H9 (cell line): ENCODE results near the gene PIK3CG. TPM values are rescaled to one million over a fixed set of nuclear protein-coding genes. Genes with fewer than 3 reads are reported as not detected.

Experiments used
- DNase-seq: peaks from one replicate; pipeline ENCODE4 v3.0.0-alpha.2; 2017
- H2AFZ ChIP-seq: one replicate; pipeline ENCODE4 v1.6.1; 2013; ENCODE audit warnings: mild to moderate bottlenecking, low read length, control low read depth, moderate library complexity
- H2AK5ac ChIP-seq: 2 replicates; pipeline ENCODE4 v1.6.1; 2013; ENCODE audit warnings: low read length, control low read depth, mixed read lengths; ENCODE audit not compliant: insufficient read length
- H2BK120ac ChIP-seq: one replicate; pipeline ENCODE4 v1.6.1; 2013; ENCODE audit warnings: low read depth, mild to moderate bottlenecking, low read length, control low read depth, inconsistent platforms; ENCODE audit not compliant: poor library complexity, severe bottlenecking
- H2BK12ac ChIP-seq: 2 replicates; pipeline ENCODE4 v1.6.1; 2013; ENCODE audit warnings: low read length, control low read depth, mixed read lengths, low read depth; ENCODE audit not compliant: insufficient read length
- H2BK15ac ChIP-seq: 2 replicates; pipeline ENCODE4 v1.6.1; 2013; ENCODE audit warnings: low read depth, low read length, control low read depth
- H2BK20ac ChIP-seq: one replicate; pipeline ENCODE4 v1.6.1; 2013; ENCODE audit warnings: low read depth, mild to moderate bottlenecking, low read length, control low read depth, inconsistent platforms; ENCODE audit not compliant: poor library complexity, severe bottlenecking
- H2BK5ac ChIP-seq: 2 replicates; pipeline ENCODE4 v1.6.1; 2013; ENCODE audit warnings: low read length, control low read depth, mixed read lengths; ENCODE audit not compliant: insufficient read length
- H3K14ac ChIP-seq: 2 replicates; pipeline ENCODE4 v1.6.1; 2013; ENCODE audit warnings: low read length, control low read depth; ENCODE audit not compliant: insufficient read depth
- H3K18ac ChIP-seq: 2 replicates; pipeline ENCODE4 v1.6.1; 2013; ENCODE audit warnings: low read depth, mild to moderate bottlenecking, mixed read lengths, low read length, control low read depth; ENCODE audit not compliant: insufficient read length
- H3K23ac ChIP-seq: 2 replicates; pipeline ENCODE4 v1.6.1; 2013; ENCODE audit warnings: low read length, control low read depth, mixed read lengths, low read depth; ENCODE audit not compliant: insufficient read length
- H3K23me2 ChIP-seq: 2 replicates; pipeline ENCODE4 v1.6.1; 2013; ENCODE audit warnings: low read depth, mild to moderate bottlenecking, mixed read lengths, low read length, control low read depth; ENCODE audit not compliant: insufficient read length, poor library complexity, severe bottlenecking
- H3K27ac ChIP-seq: 2 replicates; pipeline ENCODE4 v1.5.1; 2013; ENCODE audit warnings: low read length, control low read depth, mixed read lengths, low read depth; ENCODE audit not compliant: insufficient read length
- H3K27me3 ChIP-seq: 2 replicates; pipeline ENCODE4 v1.6.1; 2013; ENCODE audit warnings: low read length, control low read depth, inconsistent platforms; ENCODE audit not compliant: insufficient read depth
- H3K4ac ChIP-seq: 2 replicates; pipeline ENCODE4 v1.6.1; 2013; ENCODE audit warnings: low read depth, mild to moderate bottlenecking, control low read depth, inconsistent platforms, low read length, moderate library complexity
- H3K4me1 ChIP-seq: 2 replicates; pipeline ENCODE4 v1.6.1; 2013; ENCODE audit warnings: low read length, control low read depth, inconsistent platforms; ENCODE audit not compliant: insufficient read depth
- H3K4me2 ChIP-seq: 2 replicates; pipeline ENCODE4 v1.6.1; 2013; ENCODE audit warnings: low read length, control low read depth, mixed read lengths; ENCODE audit not compliant: insufficient read length, insufficient read depth
- H3K56ac ChIP-seq: 2 replicates; pipeline ENCODE4 v1.6.1; 2013; ENCODE audit warnings: low read depth, mild to moderate bottlenecking, mixed read lengths, low read length, control low read depth; ENCODE audit not compliant: insufficient read length
- H3K79me1 ChIP-seq: 2 replicates; pipeline ENCODE4 v1.6.1; 2013; ENCODE audit warnings: low read depth, mild to moderate bottlenecking, moderate library complexity, low read length, control low read depth, inconsistent platforms; ENCODE audit not compliant: insufficient read depth, poor library complexity, severe bottlenecking
- H3K79me2 ChIP-seq: 2 replicates; pipeline ENCODE4 v1.6.1; 2013; ENCODE audit warnings: low read length, control low read depth, inconsistent platforms; ENCODE audit not compliant: insufficient read depth
- H3K9ac ChIP-seq: 2 replicates; pipeline ENCODE4 v1.6.1; 2013; ENCODE audit warnings: low read length, control low read depth, mixed read lengths; ENCODE audit not compliant: insufficient read length; ENCODE audit errors: extremely low read depth
- H3K9me3 ChIP-seq: one replicate; pipeline ENCODE4 v1.6.1; 2013; ENCODE audit warnings: low read depth, low read length, inconsistent platforms; ENCODE audit not compliant: control insufficient read depth
- H3T11ph ChIP-seq: one replicate; pipeline ENCODE4 v1.6.1; 2013; ENCODE audit warnings: mild to moderate bottlenecking, low read length, control low read depth, inconsistent platforms
- H4K20me1 ChIP-seq: one replicate; pipeline ENCODE4 v1.6.1; 2013; ENCODE audit not compliant: control insufficient read depth, insufficient read length, insufficient read depth
- H4K5ac ChIP-seq: 2 replicates; pipeline ENCODE4 v1.6.1; 2013; ENCODE audit warnings: low read depth, mild to moderate bottlenecking, mixed read lengths, low read length, control low read depth; ENCODE audit not compliant: insufficient read length
- H4K8ac ChIP-seq: replicated peaks from 2 replicates; pipeline ENCODE4 v1.6.1; 2013; ENCODE audit warnings: low read length, control low read depth, mixed read lengths, low read depth; ENCODE audit not compliant: insufficient read length
- H4K91ac ChIP-seq: 2 replicates; pipeline ENCODE4 v1.6.1; 2013; ENCODE audit warnings: low read depth, mild to moderate bottlenecking, moderate library complexity, mixed read lengths, low read length, control low read depth; ENCODE audit not compliant: insufficient read length
- H3K27ac Mint-ChIP-seq, 3 experiments: 2 replicates in 2 of 3; 3 replicates in 1 of 3; pipeline ENCODE4 v1.8.0; 2020 to 2021; ENCODE audit warnings: mixed read lengths in 3 of 3, mild to moderate bottlenecking in 1 of 3, moderate library complexity in 1 of 3
- H3K27me3 Mint-ChIP-seq: 2 replicates; pipeline ENCODE4 v1.8.0; 2021; ENCODE audit warnings: low read depth, mild to moderate bottlenecking, moderate library complexity, mixed read lengths
- H3K36me3 Mint-ChIP-seq, 3 experiments: 2 replicates in 2 of 3; 3 replicates in 1 of 3; pipeline ENCODE4 v1.8.0; 2020 to 2021; ENCODE audit warnings: low read depth in 3 of 3, mixed read lengths in 3 of 3; ENCODE audit not compliant: insufficient read depth in 1 of 3
- H3K4me1 Mint-ChIP-seq, 2 experiments: 2 replicates each; pipeline ENCODE4 v1.8.0; 2020; ENCODE audit warnings: mixed read lengths in 2 of 2
- H3K4me3 Mint-ChIP-seq, 2 experiments: 2 replicates in 1 of 2; 3 replicates in 1 of 2; pipeline ENCODE4 v1.8.0; 2020 to 2021; ENCODE audit warnings: mild to moderate bottlenecking in 2 of 2, mixed read lengths in 2 of 2, moderate library complexity in 1 of 2
- H3K9me3 Mint-ChIP-seq, 2 experiments: 2 replicates in 1 of 2; 3 replicates in 1 of 2; pipeline ENCODE4 v1.8.0; 2020; ENCODE audit warnings: mild to moderate bottlenecking in 2 of 2, mixed read lengths in 2 of 2, moderate library complexity in 1 of 2
- WGBS: extraction: QIAGEN DNeasy Blood & Tissue Kit; methylation state at CpG from one replicate; pipeline ENCODE4 v1.1.7; 2013; ENCODE audit warnings: missing lambda C conversion rate, low lambda C conversion rate, mixed read lengths; ENCODE audit not compliant: insufficient read length; ENCODE audit errors: extremely low coverage; 5-methylcytosine and 5-hydroxymethylcytosine counted together
- total RNA-seq: library from RNA; stranded (reverse); gene quantifications from 2 replicates; pipeline ENCODE4 v1.2.1, GENCODE V29; 2021
- TF ChIP-seq, protein P1 (sequence below): fragments of 200-600 bp; sonication (generic); conservative IDR thresholded peaks from 3 replicates; pipeline ENCODE4 v1.8.0; 2021; ENCODE audit warnings: antibody characterized with exemption, mild to moderate bottlenecking

Gene PIK3CG
- total RNA-seq, 1 experiment from 2014 or later = not detected

DNA sequence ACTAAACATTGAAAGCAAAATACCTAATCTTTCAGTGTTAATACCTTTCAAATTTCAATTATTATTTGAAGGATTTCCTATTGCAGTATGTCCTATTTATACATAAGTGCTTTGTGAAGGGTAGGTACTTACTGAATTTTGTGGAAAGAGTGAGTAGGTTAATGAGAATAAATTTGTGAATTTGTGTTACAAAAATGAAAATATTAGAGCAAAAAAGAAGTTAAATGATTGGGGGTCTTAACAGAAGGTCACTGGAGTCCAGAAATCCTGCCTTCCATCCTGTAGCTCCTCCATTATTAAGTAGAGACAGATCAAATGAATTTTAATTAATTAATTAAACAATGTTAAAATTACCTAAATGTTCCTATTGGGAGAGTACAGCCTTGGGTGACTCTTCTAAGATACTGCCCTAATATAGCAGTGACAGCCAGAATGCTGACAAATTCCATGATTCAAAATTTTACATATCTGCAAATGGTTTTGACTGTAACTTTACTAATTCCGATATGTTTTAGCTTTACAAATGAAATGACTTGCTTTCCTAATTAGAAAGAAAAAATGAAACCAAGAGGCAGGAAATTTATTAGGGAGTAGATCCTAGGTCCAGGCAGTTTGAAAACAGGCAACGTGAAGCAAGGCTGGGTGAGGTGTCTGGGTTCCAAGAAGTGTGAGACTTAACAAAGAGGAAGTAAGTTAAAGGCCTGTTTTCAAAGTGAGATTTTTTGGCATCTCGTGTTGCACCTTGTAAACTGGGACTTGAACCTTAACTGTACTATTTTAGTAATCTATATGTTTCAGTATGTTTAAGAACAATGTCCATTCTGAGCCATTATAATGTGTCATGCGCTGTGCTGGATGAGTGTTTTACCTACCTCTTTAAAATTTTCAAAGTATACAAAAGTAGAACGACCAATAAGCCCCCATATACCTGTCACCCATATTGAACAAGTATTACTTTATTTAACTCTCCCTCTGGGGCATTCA lies 1.5 kb downstream of the PIK3CG start:
- no peaks in the 10 kb centered on the region for H3K27me3 ChIP-seq
- H4K5ac ChIP-seq = no peak overlapping the region
- H3K4me3 Mint-ChIP-seq = no peak overlapping the region
- no peak overlapping the region for H4K91ac ChIP-seq
- H3K56ac ChIP-seq = no peak overlapping the region
- WGBS = no CpG with 5 or more reads among the region's 5 CpGs
- DNase-seq = no peak
- H2BK20ac ChIP-seq = no peak overlapping the region
- H3K4ac ChIP-seq = no peak overlapping the region
- H2BK15ac ChIP-seq = no peak overlapping the region
- H2BK120ac ChIP-seq = no peak overlapping the region
- no peaks in the 10 kb centered on the region for H3K9me3 Mint-ChIP-seq
- H3K36me3 Mint-ChIP-seq = no peaks in the 10 kb centered on the region
- no peaks in the 10 kb centered on the region for H3K4me1 ChIP-seq
- H2AFZ ChIP-seq = no peak overlapping the region
- no peak overlapping the region for H3K27ac Mint-ChIP-seq
- H2BK5ac ChIP-seq = no peak overlapping the region
- H3K9ac ChIP-seq = no peak overlapping the region
- H3K23ac ChIP-seq = no peak overlapping the region
- no peak overlapping the region for H3K18ac ChIP-seq
- H3K27me3 Mint-ChIP-seq = peaks cover 2% of the 10 kb centered on the region; the same call in 1 of the 2 replicates
- no peaks in the 10 kb centered on the region for H3K23me2 ChIP-seq
- H4K8ac ChIP-seq = no peak overlapping the region
- TF ChIP-seq, protein P1, sequence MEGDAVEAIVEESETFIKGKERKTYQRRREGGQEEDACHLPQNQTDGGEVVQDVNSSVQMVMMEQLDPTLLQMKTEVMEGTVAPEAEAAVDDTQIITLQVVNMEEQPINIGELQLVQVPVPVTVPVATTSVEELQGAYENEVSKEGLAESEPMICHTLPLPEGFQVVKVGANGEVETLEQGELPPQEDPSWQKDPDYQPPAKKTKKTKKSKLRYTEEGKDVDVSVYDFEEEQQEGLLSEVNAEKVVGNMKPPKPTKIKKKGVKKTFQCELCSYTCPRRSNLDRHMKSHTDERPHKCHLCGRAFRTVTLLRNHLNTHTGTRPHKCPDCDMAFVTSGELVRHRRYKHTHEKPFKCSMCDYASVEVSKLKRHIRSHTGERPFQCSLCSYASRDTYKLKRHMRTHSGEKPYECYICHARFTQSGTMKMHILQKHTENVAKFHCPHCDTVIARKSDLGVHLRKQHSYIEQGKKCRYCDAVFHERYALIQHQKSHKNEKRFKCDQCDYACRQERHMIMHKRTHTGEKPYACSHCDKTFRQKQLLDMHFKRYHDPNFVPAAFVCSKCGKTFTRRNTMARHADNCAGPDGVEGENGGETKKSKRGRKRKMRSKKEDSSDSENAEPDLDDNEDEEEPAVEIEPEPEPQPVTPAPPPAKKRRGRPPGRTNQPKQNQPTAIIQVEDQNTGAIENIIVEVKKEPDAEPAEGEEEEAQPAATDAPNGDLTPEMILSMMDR = no peak
- H3K9me3 ChIP-seq = no peaks in the 10 kb centered on the region
- H3T11ph ChIP-seq = no peak overlapping the region
- H3K14ac ChIP-seq = no peak overlapping the region
- H3K4me2 ChIP-seq = no peak overlapping the region
- no peak overlapping the region for H2AK5ac ChIP-seq
- H2BK12ac ChIP-seq = no peak overlapping the region
- H4K20me1 ChIP-seq = no peaks in the 10 kb centered on the region
- H3K79me1 ChIP-seq = no peaks in the 10 kb centered on the region
- H3K4me1 Mint-ChIP-seq = peaks cover 0 to 1% of the 10 kb centered on the region in 2 experiments; a peak in 1 of 4 replicates
- no peak overlapping the region for H3K27ac ChIP-seq
- no peaks in the 10 kb centered on the region for H3K79me2 ChIP-seq
